CD4-positive, alpha-beta memory T cell (primary cell): ENCODE data around the gene ZDHHC20. TPM values are rescaled to one million over a fixed set of nuclear protein-coding genes. Genes with fewer than 3 reads are reported as not detected.
A peak's percentile ranks its signal among the peaks of the same experiment; 100 is the strongest.
"Not testable (repeated sequence)": the region's sequence is repeated elsewhere in the genome, so short reads cannot be mapped to it uniquely, and the experiment has no call there.

Experiments
- CTCF ChIA-PET: fragments of 350-600 bp; sonication (Branson Sonifier 250); formaldehyde crosslinking; loops from one replicate; lab custom pipeline; 2021; ENCODE audit warnings: inconsistent platforms; ENCODE audit not compliant: partially characterized antibody; lab: Charles Lee
- POLR2A ChIA-PET: fragments of 350-600 bp; sonication (Branson Sonifier 250); formaldehyde crosslinking; loops from one replicate; lab custom pipeline; 2021; ENCODE audit not compliant: partially characterized antibody; lab: Charles Lee
- DNase-seq, 5 donors: peaks; one replicate each; pipeline versions ENCODE4 v3.0.0 to v3.0.0-alpha.2; 2020 to 2022; ENCODE audit warnings: mixed read lengths in 1 of 5
- H3K27ac ChIP-seq: one replicate; pipeline ENCODE4 v1.7.0; 2013; ENCODE audit warnings: low read depth, low read length
- H3K27me3 ChIP-seq: 2 replicates; pipeline ENCODE4 v1.7.0; 2013; ENCODE audit warnings: mild to moderate bottlenecking, low read length, moderate library complexity; ENCODE audit not compliant: insufficient read depth
- H3K36me3 ChIP-seq: 2 replicates; pipeline ENCODE4 v1.7.0; 2013; ENCODE audit warnings: mild to moderate bottlenecking, low read length, moderate library complexity; ENCODE audit not compliant: insufficient read depth
- H3K4me1 ChIP-seq: 2 replicates; pipeline ENCODE4 v1.7.0; 2013; ENCODE audit warnings: mild to moderate bottlenecking, low read length, moderate library complexity; ENCODE audit not compliant: insufficient read depth
- H3K4me3 ChIP-seq, 2 donors: one replicate each; pipeline ENCODE4 v1.7.0; 2013; ENCODE audit warnings: low read length in 2 of 2, mild to moderate bottlenecking in 1 of 2
- H3K9me3 ChIP-seq, 2 donors: one replicate each; pipeline ENCODE4 v1.7.0; 2013; ENCODE audit warnings: low read length in 2 of 2, control low read depth in 1 of 2; ENCODE audit not compliant: control insufficient read depth in 1 of 2
- H3K27ac Mint-ChIP-seq, 7 donors: one replicate each; pipeline ENCODE4 v1.8.0; 2020 to 2021; ENCODE audit warnings: mixed read lengths in 7 of 7, mild to moderate bottlenecking in 6 of 7, inconsistent platforms in 3 of 7, moderate library complexity in 3 of 7
- H3K27me3 Mint-ChIP-seq, 2 donors: one replicate each; pipeline ENCODE4 v1.8.0; 2020 to 2021; ENCODE audit warnings: mixed read lengths in 2 of 2
- H3K36me3 Mint-ChIP-seq, 2 donors: one replicate each; pipeline ENCODE4 v1.8.0; 2020 to 2021; ENCODE audit warnings: mixed read lengths in 2 of 2, inconsistent platforms in 1 of 2, mild to moderate bottlenecking in 1 of 2
- H3K4me1 Mint-ChIP-seq, 4 donors: one replicate each; pipeline ENCODE4 v1.8.0; 2020 to 2021; ENCODE audit warnings: mixed read lengths in 4 of 4, mild to moderate bottlenecking in 1 of 4
- H3K4me3 Mint-ChIP-seq, 8 donors: one replicate each; pipeline ENCODE4 v1.8.0; 2020 to 2021; ENCODE audit warnings: mixed read lengths in 8 of 8, mild to moderate bottlenecking in 7 of 8, moderate library complexity in 6 of 8, inconsistent platforms in 3 of 8
- H3K9me3 Mint-ChIP-seq, 8 donors: one replicate each; pipeline ENCODE4 v1.8.0; 2020 to 2021; ENCODE audit warnings: mixed read lengths in 8 of 8, mild to moderate bottlenecking in 5 of 8, inconsistent platforms in 3 of 8, moderate library complexity in 1 of 8
- intact Hi-C: fragments of 100-400 bp; cut with micrococcal nuclease; formaldehyde crosslinking; loops from one replicate; pipeline ENCODE4 v1.15.1; 2023
- polyA plus RNA-seq, 2 donors: library from polyadenylated mRNA; unstranded; fragments of 300-500 nt; fragmentation: Illumina TruSeq; gene quantifications; one replicate each; pipeline ENCODE4 v1.2.3, GENCODE V29; 2021
- total RNA-seq, 2 experiments: library from RNA; stranded (reverse); gene quantifications; one replicate each; pipeline ENCODE4 v1.2.3, GENCODE V29; 2021

ZDHHC20 gene
- total and polyA plus RNA-seq, 4 experiments from 2014 or later: 29.4 to 72.3 (median 51.8) TPM

GRCh38 chr13:21395953-21396352 is 63.1 kb downstream of the ZDHHC20 start:
- H3K27me3 Mint-ChIP-seq: no peaks in the 10 kb centered on the region
- DNase-seq: peak; percentile 24 to 41 (median 29)
- Histone ChIP-seq H3K27me3 (no peaks in the 10 kb centered on the region), H3K36me3 (peaks cover 10% of the 10 kb centered on the region), H3K4me3 (no peak overlapping the region), H3K9me3 (no peaks in the 10 kb centered on the region), H3K4me1 (peaks cover 37% of the 10 kb centered on the region), H3K27ac (no peak overlapping the region)
- peak overlapping the region in 7 of 8 donors; percentile 10 to 75 (median 57) for H3K4me3 Mint-ChIP-seq
- peak overlapping the region in 6 of 7 donors; percentile 13 to 74 (median 58) for H3K27ac Mint-ChIP-seq
- peaks cover 26 to 32% of the 10 kb centered on the region in 2 donors for H3K36me3 Mint-ChIP-seq
- ChIA-PET CTCF (interaction anchor here (0.8 kb wide), 1 partner anchor 62 kb away, joined by 3 read pairs; no protein-coding TSS in a partner anchor), POLR2A (no interaction called here)
- peaks cover 0 to 2% (median 0%) of the 10 kb centered on the region in 8 donors for H3K9me3 Mint-ChIP-seq
- intact Hi-C loops: no loop called here
- H3K4me1 Mint-ChIP-seq: peaks cover 23 to 43% (median 33%) of the 10 kb centered on the region in 4 donors

- Mint-ChIP-seq H3K27me3 (no peaks in the 10 kb centered on the region), H3K4me1 (peaks cover 0 to 5% (median 0%) of the 10 kb centered on the region in 4 donors), H3K36me3 (peaks cover 55 to 63% of the 10 kb centered on the region in 2 donors), H3K9me3 (peaks cover 0 to 3% (median 0%) of the 10 kb centered on the region in 8 donors), H3K4me3 (no peak overlapping the region), H3K27ac (peak overlapping the region in 4 of 7 donors; percentile 5 to 68 (median 54))
- H3K4me1 ChIP-seq: no peaks in the 10 kb centered on the region
- H3K4me3 ChIP-seq: no peak overlapping the region
- H3K27me3 ChIP-seq: no peaks in the 10 kb centered on the region
- CTCF ChIA-PET: interaction anchor here (0.6 to 1.2 kb wide), 4 partner anchors 15 to 92 kb away, joined by 3 to 4 read pairs (median 3); no protein-coding TSS in a partner anchor
- no peak for DNase-seq
- H3K27ac ChIP-seq: no peak overlapping the region
- H3K36me3 ChIP-seq: peaks cover 19% of the 10 kb centered on the region
- intact Hi-C loops: no loop called here
- H3K9me3 ChIP-seq: no peaks in the 10 kb centered on the region
- POLR2A ChIA-PET: interaction anchor here (0.5 to 1.4 kb wide), 2 partner anchors 70 to 179 kb away, joined by 4 read pairs; partner anchors contain the start of gene ZDHHC20
These were observed 70.0 kb downstream of the ZDHHC20 start for GRCh38 chr13:21389124-21389523.

- peaks cover 0 to 2% (median 0%) of the 10 kb centered on the region in 8 donors for H3K9me3 Mint-ChIP-seq
- H3K27ac ChIP-seq: no peak overlapping the region
- no peaks in the 10 kb centered on the region for H3K4me1 ChIP-seq
- peaks cover 27% of the 10 kb centered on the region for H3K36me3 ChIP-seq
- ChIA-PET POLR2A (no interaction called here), CTCF (interaction anchor here (1.1 kb wide), 1 partner anchor 9 kb away, joined by 3 read pairs; no protein-coding TSS in a partner anchor)
- intact Hi-C loops: no loop called here
- no peaks in the 10 kb centered on the region for H3K27me3 Mint-ChIP-seq
- H3K4me3 Mint-ChIP-seq: no peak overlapping the region
- DNase-seq: no peak
- peak overlapping the region in 4 of 7 donors; percentile 14 to 83 (median 48) for H3K27ac Mint-ChIP-seq
- no peak overlapping the region for H3K4me3 ChIP-seq
- H3K9me3 ChIP-seq: no peaks in the 10 kb centered on the region
- H3K4me1 Mint-ChIP-seq: peaks cover 0 to 5% (median 0%) of the 10 kb centered on the region in 4 donors
- H3K27me3 ChIP-seq: no peaks in the 10 kb centered on the region
- H3K36me3 Mint-ChIP-seq: peaks cover 59 to 68% of the 10 kb centered on the region in 2 donors
These were observed 73.4 kb downstream of the ZDHHC20 start for GRCh38 chr13:21385710-21386109.

- CTCF ChIA-PET: interaction anchor here (2.3 to 2.6 kb wide), 2 partner anchors 85 to 94 kb away, joined by 5 to 11 read pairs; no protein-coding TSS in a partner anchor
- DNase-seq: no peak
- H3K9me3 Mint-ChIP-seq: peaks cover 0 to 2% (median 0%) of the 10 kb centered on the region in 8 donors
- Histone ChIP-seq H3K27ac (no peak overlapping the region), H3K9me3 (no peaks in the 10 kb centered on the region), H3K4me3 (no peak overlapping the region), H3K27me3 (no peaks in the 10 kb centered on the region), H3K36me3 (peaks cover 23% of the 10 kb centered on the region), H3K4me1 (no peaks in the 10 kb centered on the region)
- H3K4me1 Mint-ChIP-seq: peaks cover 0 to 3% (median 0%) of the 10 kb centered on the region in 4 donors
- H3K4me3 Mint-ChIP-seq: no peak overlapping the region
- H3K36me3 Mint-ChIP-seq: peaks cover 36 to 54% of the 10 kb centered on the region in 2 donors
- POLR2A ChIA-PET: no interaction called here
- intact Hi-C loops: no loop called here
- peak overlapping the region in 1 of 7 donors; percentile 36 for H3K27ac Mint-ChIP-seq
- H3K27me3 Mint-ChIP-seq: no peaks in the 10 kb centered on the region
These were observed 76.0 kb downstream of the ZDHHC20 start for GRCh38 chr13:21383090-21383489.

- H3K9me3 Mint-ChIP-seq, H3K4me3 Mint-ChIP-seq, H3K4me1 ChIP-seq, H3K27ac ChIP-seq, H3K4me3 ChIP-seq, H3K9me3 ChIP-seq, DNase-seq, H3K4me1 Mint-ChIP-seq, POLR2A ChIA-PET, H3K27me3 Mint-ChIP-seq, H3K27me3 ChIP-seq, intact Hi-C loops: not testable (repeated sequence)
- peaks cover 27% of the 10 kb centered on the region for H3K36me3 ChIP-seq
- CTCF ChIA-PET: interaction anchor here (1.2 to 1.8 kb wide), 4 partner anchors 8 to 100 kb away, joined by 3 to 6 read pairs (median 4); no protein-coding TSS in a partner anchor
- peak overlapping the region in 1 of 7 donors; percentile 73 for H3K27ac Mint-ChIP-seq
- H3K36me3 Mint-ChIP-seq: peaks cover 23 to 37% of the 10 kb centered on the region in 2 donors
These were observed 81.8 kb downstream of the ZDHHC20 start for GRCh38 chr13:21376998-21377985.

- Histone ChIP-seq H3K36me3 (peaks cover 11% of the 10 kb centered on the region), H3K27me3 (no peaks in the 10 kb centered on the region), H3K27ac (no peak overlapping the region), H3K4me3 (no peak overlapping the region), H3K4me1 (no peaks in the 10 kb centered on the region), H3K9me3 (no peaks in the 10 kb centered on the region)
- Mint-ChIP-seq H3K4me1 (no peaks in the 10 kb centered on the region), H3K36me3 (peaks cover 10 to 12% of the 10 kb centered on the region in 2 donors), H3K27ac (peak overlapping the region in 1 of 7 donors; percentile 35), H3K27me3 (no peaks in the 10 kb centered on the region), H3K4me3 (no peak overlapping the region), H3K9me3 (no peaks in the 10 kb centered on the region)
- POLR2A ChIA-PET: no interaction called here
- no peak for DNase-seq
- CTCF ChIA-PET: interaction anchor here (1.3 kb wide), 1 partner anchor 8 kb away, joined by 3 read pairs; no protein-coding TSS in a partner anchor
- intact Hi-C loops: no loop called here
These were observed 86.6 kb downstream of the ZDHHC20 start for GRCh38 chr13:21372530-21372929.

GRCh38 chr13:21371011-21371410 is 88.1 kb downstream of the ZDHHC20 start:
- Mint-ChIP-seq H3K4me3 (no peak overlapping the region), H3K27ac (no peak overlapping the region), H3K4me1 (peaks cover 0 to 3% (median under 1%) of the 10 kb centered on the region in 4 donors), H3K9me3 (no peaks in the 10 kb centered on the region), H3K36me3 (peaks cover 9% of the 10 kb centered on the region in 2 donors), H3K27me3 (no peaks in the 10 kb centered on the region)
- ChIA-PET POLR2A (no interaction called here), CTCF (interaction anchor here (1.3 kb wide), 1 partner anchor 10 kb away, joined by 3 read pairs; no protein-coding TSS in a partner anchor)
- H3K27ac ChIP-seq: no peak overlapping the region
- intact Hi-C loops: no loop called here
- H3K27me3 ChIP-seq: no peaks in the 10 kb centered on the region
- DNase-seq: no peak
- H3K9me3 ChIP-seq: no peaks in the 10 kb centered on the region
- H3K4me3 ChIP-seq: no peak overlapping the region
- no peaks in the 10 kb centered on the region for H3K4me1 ChIP-seq
- peaks cover 11% of the 10 kb centered on the region for H3K36me3 ChIP-seq
